Activated naive CD8-positive, alpha-beta T cell (primary cell): Measurements from ENCODE around the gene LIN37.

Experiments used
- H3K27ac Mint-ChIP-seq: one replicate; pipeline ENCODE4 v1.8.0; 2021; ENCODE audit warnings: mixed read lengths
- H3K27me3 Mint-ChIP-seq: one replicate; pipeline ENCODE4 v1.8.0; 2021; ENCODE audit warnings: mixed read lengths
- H3K36me3 Mint-ChIP-seq: one replicate; pipeline ENCODE4 v1.8.0; 2021; ENCODE audit warnings: mixed read lengths
- H3K4me1 Mint-ChIP-seq: one replicate; pipeline ENCODE4 v1.8.0; 2021; ENCODE audit warnings: low read depth, mixed read lengths
- H3K4me3 Mint-ChIP-seq: one replicate; pipeline ENCODE4 v1.8.0; 2021; ENCODE audit warnings: mild to moderate bottlenecking, mixed read lengths
- H3K9me3 Mint-ChIP-seq: one replicate; pipeline ENCODE4 v1.8.0; 2021; ENCODE audit warnings: low read depth, mixed read lengths

Gene LIN37

GRCh38 chr19:35727053-35727955 lies 21.1 kb upstream of the LIN37 start:
- H3K36me3 Mint-ChIP-seq, result peaks cover 4% of the 10 kb centered on the region

GRCh38 chr19:35727956-35728706 lies 20.2 kb upstream of the LIN37 start:
- Mint-ChIP-seq H3K36me3 (peaks cover 4% of the 10 kb centered on the region), H3K27ac (no peak overlapping the region)

More at GRCh38 chr19:35727053-35727955, 21.1 kb upstream of the LIN37 start:
- Mint-ChIP-seq H3K27me3 (no peaks in the 10 kb centered on the region), H3K9me3 (no peaks in the 10 kb centered on the region), H3K27ac (no peak overlapping the region), H3K4me1 (no peaks in the 10 kb centered on the region), H3K4me3 (no peak overlapping the region)

GRCh38 chr19:35729021-35729420 lies 19.4 kb upstream of the LIN37 start:
- Mint-ChIP-seq H3K27ac (no peak overlapping the region), H3K4me1 (peaks cover under 1% of the 10 kb centered on the region), H3K4me3 (no peak overlapping the region), H3K36me3 (peaks cover 4% of the 10 kb centered on the region), H3K27me3 (no peaks in the 10 kb centered on the region), H3K9me3 (no peaks in the 10 kb centered on the region)

More at GRCh38 chr19:35727956-35728706, 20.2 kb upstream of the LIN37 start:
- Mint-ChIP-seq H3K27me3 (no peaks in the 10 kb centered on the region), H3K4me3 (no peak overlapping the region), H3K4me1 (no peaks in the 10 kb centered on the region), H3K9me3 (no peaks in the 10 kb centered on the region)

- Mint-ChIP-seq H3K9me3 (no peaks in the 10 kb centered on the region), H3K27ac (no peak overlapping the region), H3K4me1 (peaks cover 3% of the 10 kb centered on the region), H3K4me3 (no peak overlapping the region), H3K27me3 (no peaks in the 10 kb centered on the region), H3K36me3 (peaks cover 4% of the 10 kb centered on the region)
Measured at GRCh38 chr19:35729763-35730162, 18.6 kb upstream of the LIN37 start.

GRCh38 chr19:35730326-35730725 lies 18.1 kb upstream of the LIN37 start:
- H3K4me3 Mint-ChIP-seq, result no peak overlapping the region
- H3K4me1 Mint-ChIP-seq, result peaks cover 3% of the 10 kb centered on the region
- no peaks in the 10 kb centered on the region for H3K9me3 Mint-ChIP-seq
- H3K27me3 Mint-ChIP-seq, result no peaks in the 10 kb centered on the region
- peaks cover 4% of the 10 kb centered on the region for H3K36me3 Mint-ChIP-seq
- H3K27ac Mint-ChIP-seq, result no peak overlapping the region

- Mint-ChIP-seq H3K36me3 (peaks cover 4% of the 10 kb centered on the region), H3K27me3 (no peaks in the 10 kb centered on the region), H3K4me1 (peaks cover 4% of the 10 kb centered on the region), H3K9me3 (no peaks in the 10 kb centered on the region), H3K4me3 (no peak overlapping the region), H3K27ac (no peak overlapping the region)
Measured at GRCh38 chr19:35731353-35731752, 17.0 kb upstream of the LIN37 start.

- Mint-ChIP-seq H3K27ac (no peak overlapping the region), H3K27me3 (no peaks in the 10 kb centered on the region), H3K4me3 (no peak overlapping the region), H3K36me3 (peaks cover 4% of the 10 kb centered on the region), H3K9me3 (no peaks in the 10 kb centered on the region), H3K4me1 (peaks cover 7% of the 10 kb centered on the region)
Measured at GRCh38 chr19:35731779-35732405, 16.5 kb upstream of the LIN37 start.

- Mint-ChIP-seq H3K27me3 (no peaks in the 10 kb centered on the region), H3K9me3 (no peaks in the 10 kb centered on the region), H3K4me3 (no peak overlapping the region), H3K27ac (no peak overlapping the region), H3K36me3 (peaks cover 4% of the 10 kb centered on the region), H3K4me1 (peaks cover 12% of the 10 kb centered on the region)
Measured at GRCh38 chr19:35732540-35733179, 15.7 kb upstream of the LIN37 start.

- peaks cover 4% of the 10 kb centered on the region for H3K36me3 Mint-ChIP-seq
- H3K4me3 Mint-ChIP-seq, result no peak overlapping the region
- peak overlapping the region; percentile 41 for H3K27ac Mint-ChIP-seq
Measured at GRCh38 chr19:35733180-35734125, 14.9 kb upstream of the LIN37 start.

GRCh38 chr19:35734273-35734672 lies 14.1 kb upstream of the LIN37 start:
- peaks cover 4% of the 10 kb centered on the region for H3K36me3 Mint-ChIP-seq
- peaks cover 15% of the 10 kb centered on the region for H3K4me1 Mint-ChIP-seq
- H3K27ac Mint-ChIP-seq, result peak overlapping the region; percentile 41
- H3K9me3 Mint-ChIP-seq, result no peaks in the 10 kb centered on the region
- H3K27me3 Mint-ChIP-seq, result no peaks in the 10 kb centered on the region
- H3K4me3 Mint-ChIP-seq, result no peak overlapping the region

More at GRCh38 chr19:35733180-35734125, 14.9 kb upstream of the LIN37 start:
- Mint-ChIP-seq H3K4me1 (peaks cover 12% of the 10 kb centered on the region), H3K9me3 (no peaks in the 10 kb centered on the region), H3K27me3 (no peaks in the 10 kb centered on the region)

GRCh38 chr19:35734889-35735288 lies 13.5 kb upstream of the LIN37 start:
- H3K9me3 Mint-ChIP-seq, result no peaks in the 10 kb centered on the region
- no peak overlapping the region for H3K4me3 Mint-ChIP-seq

GRCh38 chr19:35736913-35737886 lies 11.2 kb upstream of the LIN37 start:
- no peak overlapping the region for H3K4me3 Mint-ChIP-seq
- no peaks in the 10 kb centered on the region for H3K27me3 Mint-ChIP-seq
- H3K4me1 Mint-ChIP-seq, result peaks cover 27% of the 10 kb centered on the region
- H3K9me3 Mint-ChIP-seq, result no peaks in the 10 kb centered on the region
- H3K36me3 Mint-ChIP-seq, result peaks cover under 1% of the 10 kb centered on the region
- peak overlapping the region; percentile 54 for H3K27ac Mint-ChIP-seq

More at GRCh38 chr19:35734889-35735288, 13.5 kb upstream of the LIN37 start:
- H3K27me3 Mint-ChIP-seq, result no peaks in the 10 kb centered on the region
- H3K4me1 Mint-ChIP-seq, result peaks cover 17% of the 10 kb centered on the region
- peak overlapping the region; percentile 35 for H3K27ac Mint-ChIP-seq
- H3K36me3 Mint-ChIP-seq, result peaks cover 4% of the 10 kb centered on the region
